Ovary (tissue), 3 donors: Measurements from ENCODE around the gene DPY30.
"Not testable (repeated sequence)": the region's sequence is repeated elsewhere in the genome, so short reads cannot be mapped to it uniquely, and the experiment has no call there.

ENCODE experiments used
- CTCF ChIP-seq, 3 donors: fragments of 450-650 bp in 2 of 3; fragments of 200-600 bp in 1 of 3; IDR thresholded peaks; one replicate each; pipeline versions ENCODE4 v1.5.1 to v1.8.0; 2016 to 2022; ENCODE audit warnings: antibody characterized with exemption in 3 of 3, mild to moderate bottlenecking in 1 of 3
- EP300 ChIP-seq: sonication (generic); formaldehyde crosslinking; IDR thresholded peaks from one replicate; pipeline ENCODE4 v1.6.1; 2017; ENCODE audit warnings: antibody characterized with exemption
- POLR2A ChIP-seq: fragments of 450-650 bp; IDR thresholded peaks from one replicate; pipeline ENCODE4 v1.6.1; 2017; ENCODE audit warnings: antibody characterized with exemption, mild to moderate bottlenecking, moderate library complexity
- donor health status: DM: no; HTN: no; CAD: no.

- TF ChIP-seq CTCF (IDR thresholded peaks at IDR 0.05); POLR2A; EP300: not testable (repeated sequence)
These were observed 20.7 kb downstream of the DPY30 start for GRCh38 chr2:32018789-32019482.
